HepG2 (cell line): ENCODE measurements around the gene GRIN2D. TPM values are rescaled to one million over a fixed set of nuclear protein-coding genes. Genes with fewer than 3 reads are reported as not detected.
A peak's percentile ranks its signal among the peaks of the same experiment; 100 is the strongest.

Experiments
- ATF1 ChIP-seq: IDR thresholded peaks from 2 replicates; pipeline ENCODE4 v1.6.1; 2016; ENCODE audit warnings: mild to moderate bottlenecking, control low read depth
- CEBPB ChIP-seq: IDR thresholded peaks from 2 replicates; pipeline ENCODE4 v1.6.1; 2011; ENCODE audit warnings: low read depth, low read length, improper control_type of control experiment, borderline replicate concordance
- FOXJ3 ChIP-seq: sonication (generic); formaldehyde crosslinking; IDR thresholded peaks from 2 replicates; pipeline ENCODE4 v1.4.0; 2020; ENCODE audit warnings: missing genetic modification reagents, mild to moderate bottlenecking, borderline replicate concordance
- HMGXB4 ChIP-seq, 2 experiments: sonication (generic) in 1 of 2; formaldehyde crosslinking in 1 of 2; IDR thresholded peaks; 2 replicates each; pipeline versions ENCODE4 v1.4.0 to v1.6.1; 2018 to 2020; ENCODE audit warnings: missing genetic modification reagents in 2 of 2, borderline replicate concordance in 1 of 2, low read depth in 1 of 2, mild to moderate bottlenecking in 1 of 2, missing biosample characterization in 1 of 2
- HNF1B ChIP-seq: sonication (generic); formaldehyde crosslinking; IDR thresholded peaks from 2 replicates; pipeline ENCODE4 v1.5.1; 2020; ENCODE audit warnings: mild to moderate bottlenecking, moderate library complexity, missing genetic modification reagents
- MAF1 ChIP-seq: sonication (generic); formaldehyde crosslinking; IDR thresholded peaks from 2 replicates; pipeline ENCODE4 v1.5.0; 2020; ENCODE audit warnings: missing genetic modification reagents, borderline replicate concordance
- MAFF ChIP-seq: IDR thresholded peaks from 2 replicates; pipeline ENCODE4 v1.6.1; 2011; ENCODE audit warnings: low read depth, low read length, improper control_type of control experiment
- MED1 ChIP-seq: sonication (generic); formaldehyde crosslinking; IDR thresholded peaks from 2 replicates; pipeline ENCODE4 v1.4.0; 2020; ENCODE audit warnings: missing genetic modification reagents
- NR3C1 ChIP-seq: sonication (generic); formaldehyde crosslinking; IDR thresholded peaks from 2 replicates; pipeline ENCODE4 v1.4.0; 2020; ENCODE audit warnings: missing genetic modification reagents
- RBM39 ChIP-seq: fragments of 200-400 bp; formaldehyde crosslinking; IDR thresholded peaks from one replicate; pipeline ENCODE4 v1.6.1; 2018; ENCODE audit warnings: antibody characterized with exemption, mild to moderate bottlenecking, low read depth, low read length; ENCODE audit not compliant: poor library complexity, severe bottlenecking
- RFXAP ChIP-seq: sonication (generic); formaldehyde crosslinking; IDR thresholded peaks from 2 replicates; pipeline ENCODE4 v1.4.0; 2020; ENCODE audit warnings: missing genetic modification reagents, borderline replicate concordance
- SALL1 ChIP-seq: sonication (generic); formaldehyde crosslinking; IDR thresholded peaks from 2 replicates; pipeline ENCODE4 v1.8.0; 2022; ENCODE audit warnings: mild to moderate bottlenecking, missing genetic modification reagents
- SIX4 ChIP-seq: sonication (generic); formaldehyde crosslinking; IDR thresholded peaks from 2 replicates; pipeline ENCODE4 v1.4.0; 2020; ENCODE audit warnings: missing genetic modification reagents
- SMARCC2 ChIP-seq: fragments of 450-650 bp; IDR thresholded peaks from 2 replicates; pipeline ENCODE4 v1.6.1; 2017; ENCODE audit warnings: antibody characterized with exemption, mild to moderate bottlenecking
- ZNF33B ChIP-seq: sonication (generic); formaldehyde crosslinking; IDR thresholded peaks from 2 replicates; pipeline ENCODE4 v1.5.1; 2020; ENCODE audit warnings: mild to moderate bottlenecking, missing genetic modification reagents
- ZNF34 ChIP-seq: sonication (generic); formaldehyde crosslinking; IDR thresholded peaks from 2 replicates; pipeline ENCODE4 v1.4.0; 2020; ENCODE audit warnings: mild to moderate bottlenecking, missing genetic modification reagents, borderline replicate concordance
- ZNF460 ChIP-seq: sonication (generic); formaldehyde crosslinking; IDR thresholded peaks from 2 replicates; pipeline ENCODE4 v1.5.1; 2020; ENCODE audit warnings: missing genetic modification reagents, mild to moderate bottlenecking, borderline replicate concordance
- ZNF598 ChIP-seq: sonication (generic); formaldehyde crosslinking; IDR thresholded peaks from 2 replicates; pipeline ENCODE4 v1.5.1; 2020; ENCODE audit warnings: mild to moderate bottlenecking, missing genetic modification reagents, borderline replicate concordance
- ZNF639 ChIP-seq: conservative IDR thresholded peaks from 2 replicates; pipeline ENCODE4 v1.6.1; 2018; ENCODE audit warnings: missing genetic modification reagents
- ZNF710 ChIP-seq: sonication (generic); formaldehyde crosslinking; IDR thresholded peaks from 2 replicates; pipeline ENCODE4 v1.5.0; 2020; ENCODE audit warnings: mild to moderate bottlenecking, missing genetic modification reagents, borderline replicate concordance
- ZNF878 ChIP-seq: sonication (generic); formaldehyde crosslinking; IDR thresholded peaks from 2 replicates; pipeline ENCODE4 v1.8.1; 2023; ENCODE audit warnings: mild to moderate bottlenecking, missing genetic modification reagents, moderate library complexity
- ZSCAN25 ChIP-seq: sonication (generic); formaldehyde crosslinking; IDR thresholded peaks from 2 replicates; pipeline ENCODE4 v1.8.0; 2022; ENCODE audit warnings: mild to moderate bottlenecking, missing genetic modification reagents
- polyA plus RNA-seq, 8 experiments: library from polyadenylated mRNA; depleted of rRNA in 3 of 8; stranded (reverse) in 7 of 8; unstranded in 1 of 8; fragments of >200 nt; fragmentation: Illumina TruSeq in 4 of 8; extraction: Trizol in 4 of 8; gene quantifications; 2 replicates each; pipeline versions ENCODE4 v1.2.1 to v1.2.3, GENCODE V29; 2011 to 2016; ENCODE audit warnings: low read depth in 4 of 8, missing spikeins in 1 of 8, mixed read lengths in 1 of 8; ENCODE audit not compliant: insufficient read depth in 1 of 8
- total RNA-seq, 5 experiments: library from RNA; depleted of rRNA; stranded (reverse); fragments of >200 nt; fragmentation: Illumina TruSeq; extraction: Trizol; gene quantifications; 2 replicates each; pipeline ENCODE4 v1.2.3, GENCODE V29; 2016; ENCODE audit warnings: low read depth in 1 of 5

GRIN2D gene
- total and polyA plus RNA-seq, 2 of the 13 experiments (the other 11 are each of a cell fraction or from before 2014, with no cell fraction given): 0.02 to 0.13 TPM

GRCh38 chr19:48400018-48400742 is 6.7 kb downstream of the GRIN2D start (continued):
- TF ChIP-seq HMGXB4 (CRISPR knock-in tag; IDR thresholded peaks at IDR 0.05; ENCODE audit: borderline replicate concordance in 1 of 2, low read depth in 1 of 2) (0 out of 4 replicates have a peak, but pooled peaks of 1 of the 2 experiments have one; percentile 38), ATF1 (CRISPR knock-in tag) (no peak), ZSCAN25 (CRISPR knock-in tag) (no peak), ZNF34 (CRISPR knock-in tag) (no peak), NR3C1 (CRISPR knock-in tag) (no peak), ZNF460 (CRISPR knock-in tag) (no peak), MED1 (peak; percentile 35; the same call in 1 of the 2 replicates), SALL1 (CRISPR knock-in tag) (peak; percentile 7; the same call in 1 of the 2 replicates), ZNF878 (CRISPR knock-in tag) (no peak), ZNF598 (peak; percentile 57; the same call in 1 of the 2 replicates), RBM39 (no peak), ZNF33B (CRISPR knock-in tag) (no peak), FOXJ3 (CRISPR knock-in tag) (no peak), MAF1 (CRISPR knock-in tag) (no peak), HNF1B (CRISPR knock-in tag) (peak; percentile 33; the same call in 1 of the 2 replicates), MAFF (no peak), SMARCC2 (no peak), RFXAP (CRISPR knock-in tag) (no peak), ZNF710 (0 out of 2 replicates have a peak, but pooled peaks have one; percentile 36), ZNF639 (CRISPR knock-in tag) (0 out of 2 replicates have a peak, but pooled peaks have one; percentile 27), SIX4 (CRISPR knock-in tag) (no peak), CEBPB (no peak)
